GM19099 (cell line): Measurements from ENCODE around the gene PTPN18.

Source experiments
- POLR2A ChIP-seq: IDR thresholded peaks from 3 replicates; pipeline ENCODE4 v1.6.1; 2011; ENCODE audit warnings: low read depth; ENCODE audit not compliant: insufficient read length; ENCODE audit errors: extremely low read depth

Gene PTPN18

GRCh38 chr2:130352237-130352636 is 3.6 kb upstream of the PTPN18 start:
- TF ChIP-seq POLR2A: no peak

- no peak for TF ChIP-seq POLR2A
Observed at GRCh38 chr2:130353291-130354138, 2.3 kb upstream of the PTPN18 start.

GRCh38 chr2:130354139-130354428 is 1.8 kb upstream of the PTPN18 start:
- no peak for TF ChIP-seq POLR2A

GRCh38 chr2:130355172-130355577 is 681 bp upstream of the PTPN18 start:
- TF ChIP-seq POLR2A: no peak

- no peak for TF ChIP-seq POLR2A
Observed at GRCh38 chr2:130357864-130358263, 2.0 kb downstream of the PTPN18 start.

GRCh38 chr2:130358420-130359350 is 2.8 kb downstream of the PTPN18 start:
- TF ChIP-seq POLR2A: no peak

GRCh38 chr2:130359466-130359865 is 3.6 kb downstream of the PTPN18 start:
- no peak for TF ChIP-seq POLR2A

GRCh38 chr2:130363479-130363878 is 7.6 kb downstream of the PTPN18 start:
- TF ChIP-seq POLR2A: no peak

- TF ChIP-seq POLR2A: no peak
Observed at GRCh38 chr2:130365075-130365474, 9.2 kb downstream of the PTPN18 start.

GRCh38 chr2:130365963-130366362 is 10.1 kb downstream of the PTPN18 start:
- no peak for TF ChIP-seq POLR2A

GRCh38 chr2:130366720-130367119 is 10.9 kb downstream of the PTPN18 start:
- no peak for TF ChIP-seq POLR2A

GRCh38 chr2:130368786-130369185 is 12.9 kb downstream of the PTPN18 start:
- TF ChIP-seq POLR2A: no peak

GRCh38 chr2:130369311-130369964 is 13.6 kb downstream of the PTPN18 start:
- no peak for TF ChIP-seq POLR2A

- TF ChIP-seq POLR2A: no peak
Observed at GRCh38 chr2:130369965-130370341, 14.1 kb downstream of the PTPN18 start.

GRCh38 chr2:130370490-130370889 is 14.6 kb downstream of the PTPN18 start:
- TF ChIP-seq POLR2A: no peak

GRCh38 chr2:130371723-130372054 is 15.8 kb downstream of the PTPN18 start:
- TF ChIP-seq POLR2A: no peak

GRCh38 chr2:130372055-130372832 is 16.4 kb downstream of the PTPN18 start:
- peak; percentile 81 for TF ChIP-seq POLR2A
